GM12878 (cell line): ENCODE results near the gene CYB5RL. TPM values are rescaled to one million over a fixed set of nuclear protein-coding genes. Genes with fewer than 3 reads are reported as not detected.

Experiments used
- ATAC-seq: fragments of 200-7000 bp; cut with Tn5 transposase; 3 replicates; pipeline ENCODE4 v1.9.1; 2020; ENCODE audit warnings: mild to moderate bottlenecking, moderate library complexity
- BruUV-seq: library from RNA; stranded (reverse); fragments of 400-500 nt; replicated peaks from 2 replicates; lab custom pipeline; 2021; lab: Mats Ljungman, UMichigan
- CTCF ChIA-PET: fragments of 300-600 bp; sonication (Branson Sonifier 250); formaldehyde crosslinking; extraction: SDS; loops from one replicate; lab custom pipeline; 2021; ENCODE audit warnings: inconsistent platforms; lab: Yijun Ruan, JAX
- POLR2A ChIA-PET: fragments of 350-600 bp; formaldehyde crosslinking; extraction: SDS; loops from one replicate; lab custom pipeline; 2021; ENCODE audit warnings: inconsistent platforms; lab: Charles Lee
- RAD21 ChIA-PET: fragments of 300-600 bp; sonication (Branson Sonifier 250); formaldehyde crosslinking; loops from one replicate; lab custom pipeline; 2023; ENCODE audit warnings: antibody characterized with exemption; ENCODE audit not compliant: unreplicated experiment; lab: Charles Lee
- SMC1A ChIA-PET: fragments of 300-600 bp; sonication (Branson Sonifier 250); formaldehyde crosslinking; loops from one replicate; lab custom pipeline; 2023; ENCODE audit not compliant: unreplicated experiment, uncharacterized antibody; lab: Charles Lee
- DNase-seq: peaks from one replicate; pipeline ENCODE4 v3.0.0-alpha.2; 2011; ENCODE audit warnings: low read depth, low spot score
- FAIRE-seq: peaks from 3 replicates; lab custom pipeline; 2011; peaks lifted over from hg19 to GRCh38; lab: Jason Lieb, UNC
- H2AFZ ChIP-seq: 2 replicates; pipeline ENCODE4 v1.6.0; 2011; ENCODE audit warnings: low read depth, low read length, control low read depth; ENCODE audit not compliant: control insufficient read depth
- H3K27ac ChIP-seq: 2 replicates; pipeline ENCODE4 v1.5.1; 2011; ENCODE audit warnings: control low read depth; ENCODE audit not compliant: control insufficient read depth, insufficient read depth
- H3K27me3 ChIP-seq, 2 experiments: replicated peaks in 1 of 2; 2 replicates each; pipeline versions ENCODE4 v1.6.0 to v1.6.1; 2011; ENCODE audit warnings: low read length in 1 of 2; ENCODE audit not compliant: control insufficient read depth in 2 of 2, insufficient read depth in 2 of 2
- H3K36me3 ChIP-seq, 2 experiments: 2 replicates each; pipeline ENCODE4 v1.5.1; 2011; ENCODE audit warnings: low read length in 1 of 2; ENCODE audit not compliant: control insufficient read depth in 2 of 2, insufficient read depth in 2 of 2
- H3K4me1 ChIP-seq: 2 replicates; pipeline ENCODE4 v1.6.1; 2011; ENCODE audit warnings: mild to moderate bottlenecking, low read length, moderate library complexity, mixed read lengths; ENCODE audit not compliant: control insufficient read depth, insufficient read depth
- H3K4me2 ChIP-seq: 2 replicates; pipeline ENCODE4 v1.6.0; 2011; ENCODE audit warnings: control low read depth; ENCODE audit not compliant: control insufficient read depth, insufficient read depth
- H3K4me3 ChIP-seq: fragments of 200-600 bp; sonication (generic); 2 replicates; pipeline ENCODE4 v1.5.1; 2016
- H3K79me2 ChIP-seq: 2 replicates; pipeline ENCODE4 v1.6.0; 2011; ENCODE audit warnings: low read length; ENCODE audit not compliant: control insufficient read depth, insufficient read depth
- H3K9ac ChIP-seq: 2 replicates; pipeline ENCODE4 v1.8.0; 2011; ENCODE audit warnings: low read length, control low read depth, mixed read lengths; ENCODE audit not compliant: control insufficient read depth, insufficient read depth
- H3K9me3 ChIP-seq: replicated peaks from 3 replicates; pipeline ENCODE4 v1.5.1; 2011; ENCODE audit warnings: mild to moderate bottlenecking, low read length; ENCODE audit not compliant: control insufficient read depth, insufficient read depth
- H4K20me1 ChIP-seq: 2 replicates; pipeline ENCODE4 v1.6.0; 2011; ENCODE audit not compliant: control insufficient read depth, insufficient read depth
- DPF2 ChIP-seq: fragments of 450-650 bp; IDR thresholded peaks from 2 replicates; pipeline ENCODE4 v1.6.1; 2017; ENCODE audit warnings: mild to moderate bottlenecking
- E2F8 ChIP-seq: fragments of 450-650 bp; IDR thresholded peaks from 2 replicates; pipeline ENCODE4 v1.6.1; 2018; ENCODE audit warnings: mild to moderate bottlenecking, low read depth, moderate library complexity; ENCODE audit not compliant: partially characterized antibody
- EZH2 ChIP-seq: IDR thresholded peaks from 2 replicates; pipeline ENCODE4 v1.6.1; 2012; ENCODE audit warnings: low read depth, mild to moderate bottlenecking, control low read depth, inconsistent platforms, low read length, borderline replicate concordance; ENCODE audit not compliant: control insufficient read depth
- MXI1 ChIP-seq: fragments of 150-350 bp; IDR thresholded peaks from 2 replicates; pipeline ENCODE4 v1.6.1; 2011; ENCODE audit warnings: low read depth, mild to moderate bottlenecking, inconsistent platforms, low read length, improper control_type of control experiment
- NR2F1 ChIP-seq: fragments of 450-650 bp; conservative IDR thresholded peaks from 2 replicates; pipeline ENCODE4 v1.6.1; 2017; ENCODE audit warnings: mild to moderate bottlenecking
- PAX8 ChIP-seq: fragments of 450-650 bp; IDR thresholded peaks from 2 replicates; pipeline ENCODE4 v1.6.1; 2017; ENCODE audit warnings: mild to moderate bottlenecking, moderate library complexity
- SPI1 ChIP-seq: IDR thresholded peaks from 2 replicates; pipeline ENCODE4 v1.6.1; 2011; ENCODE audit warnings: low read depth, mild to moderate bottlenecking, low read length, moderate library complexity, borderline replicate concordance; ENCODE audit not compliant: insufficient read depth
- STAT1 ChIP-seq: fragments of 450-650 bp; conservative IDR thresholded peaks from 2 replicates; pipeline ENCODE4 v1.6.1; 2014; ENCODE audit warnings: antibody characterized with exemption, mild to moderate bottlenecking
- USF1 ChIP-seq: IDR thresholded peaks from 2 replicates; pipeline ENCODE4 v1.6.1; 2011; ENCODE audit warnings: borderline replicate concordance, low read depth, mild to moderate bottlenecking, moderate library complexity, mixed read lengths, low read length; ENCODE audit not compliant: insufficient read depth; ENCODE audit errors: extremely low read length
- WRNIP1 ChIP-seq: IDR thresholded peaks from 2 replicates; pipeline ENCODE4 v1.6.1; 2011; ENCODE audit warnings: low read depth, low read length, improper control_type of control experiment, borderline replicate concordance
- WGBS: methylation state at CpG from one replicate; pipeline ENCODE4 v1.1.6; 2016; ENCODE audit warnings: low lambda C conversion rate; ENCODE audit not compliant: insufficient replicate concordance, insufficient coverage; ENCODE audit errors: missing lambda C conversion rate; 5-methylcytosine and 5-hydroxymethylcytosine counted together
- in situ Hi-C: fragments of 300-500 bp; cut with MboI; formaldehyde crosslinking; loops from 9 replicates; pipeline ENCODE4 v1.14.3; 2018; ENCODE audit warnings: mixed read lengths
- intact Hi-C: fragments of 100-400 bp; cut with micrococcal nuclease; formaldehyde crosslinking; loops from one replicate; pipeline ENCODE4 v1.14.2; 2022; ENCODE audit not compliant: unreplicated experiment
- polyA plus RNA-seq, 11 experiments: library from polyadenylated mRNA; depleted of rRNA in 4 of 11; unstranded in 6 of 11; stranded (reverse) in 5 of 11; fragments of >200 nt; fragmentation: Nextera tagmentation in 4 of 11; fragmentation: Illumina TruSeq in 1 of 11; extraction: Ambion mirVana in 4 of 11; extraction: Trizol in 1 of 11; gene quantifications; 1 replicate in 1 of 11; 2 replicates in 10 of 11; pipeline versions ENCODE4 v1.2.1 to v1.2.3, GENCODE V29; 2011 to 2016; ENCODE audit warnings: inconsistent platforms in 2 of 11, missing spikeins in 2 of 11, low read depth in 1 of 11
- total RNA-seq, 4 experiments: library from RNA; depleted of rRNA in 3 of 4; stranded (reverse); fragments of >200 nt in 3 of 4; fragmentation: Illumina TruSeq in 1 of 4; extraction: Trizol in 1 of 4; gene quantifications; 2 replicates each; pipeline versions ENCODE4 v1.2.1 to v1.2.3, GENCODE V29; 2013 to 2021
- TF ChIP-seq, protein P1 (sequence below): IDR thresholded peaks from 2 replicates; pipeline ENCODE4 v1.6.1; 2012; ENCODE audit warnings: low read depth, low read length, improper control_type of control experiment

The CYB5RL gene
- total and polyA plus RNA-seq, 10 of the 15 experiments (the other 5 are each of a cell fraction or from before 2014, with no cell fraction given): 3.1 to 8.7 (median 7.2) TPM

DNA sequence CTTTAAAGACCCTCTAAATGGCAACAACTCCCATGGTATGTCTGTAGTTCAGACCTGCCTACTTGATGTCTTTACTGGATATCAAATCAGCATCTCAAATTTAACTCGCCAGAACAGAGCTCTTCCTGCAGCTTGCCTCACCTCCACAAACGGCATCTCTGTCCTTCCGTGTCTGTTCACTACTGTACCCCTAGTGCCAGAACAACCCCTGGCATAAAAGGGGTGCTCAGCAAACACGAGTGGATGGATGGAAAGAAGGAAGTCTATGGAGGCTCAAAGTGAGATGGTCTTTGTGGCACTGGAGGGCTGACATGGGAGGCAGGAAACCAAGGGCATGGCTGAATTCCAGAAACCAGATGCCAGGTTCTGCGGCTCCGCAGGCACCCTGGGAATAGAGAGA lies 22.9 kb upstream of the CYB5RL start:
- no peak for ATAC-seq
- ChIA-PET POLR2A (no interaction called here), SMC1A (no interaction called here), RAD21 (no interaction called here), CTCF (no interaction called here)
- Histone ChIP-seq H2AFZ (no peak overlapping the region), H3K79me2 (no peaks in the 10 kb centered on the region), H4K20me1 (no peaks in the 10 kb centered on the region), H3K9ac (no peak overlapping the region), H3K4me1 (no peaks in the 10 kb centered on the region), H3K4me2 (no peak overlapping the region), H3K27ac (no peak overlapping the region), H3K4me3 (no peak overlapping the region), H3K27me3 (no peaks in the 10 kb centered on the region), H3K9me3 (no peaks in the 10 kb centered on the region), H3K36me3 (peaks cover 6 to 8% of the 10 kb centered on the region in 2 experiments)
- intact Hi-C loops (no loop called here), in situ Hi-C loops (no loop called here)
- 82% methylated on average over 6 of the region's 6 CpGs for WGBS
- FAIRE-seq: no peak
- BruUV-seq: no TSS peak
- TF ChIP-seq DPF2 (no peak), NR2F1 (no peak), E2F8 (no peak), WRNIP1 (no peak), STAT1 (no peak), SPI1 (no peak), EZH2 (no peak), USF1 (no peak), PAX8 (no peak), MXI1 (no peak)
- TF ChIP-seq, protein P1, sequence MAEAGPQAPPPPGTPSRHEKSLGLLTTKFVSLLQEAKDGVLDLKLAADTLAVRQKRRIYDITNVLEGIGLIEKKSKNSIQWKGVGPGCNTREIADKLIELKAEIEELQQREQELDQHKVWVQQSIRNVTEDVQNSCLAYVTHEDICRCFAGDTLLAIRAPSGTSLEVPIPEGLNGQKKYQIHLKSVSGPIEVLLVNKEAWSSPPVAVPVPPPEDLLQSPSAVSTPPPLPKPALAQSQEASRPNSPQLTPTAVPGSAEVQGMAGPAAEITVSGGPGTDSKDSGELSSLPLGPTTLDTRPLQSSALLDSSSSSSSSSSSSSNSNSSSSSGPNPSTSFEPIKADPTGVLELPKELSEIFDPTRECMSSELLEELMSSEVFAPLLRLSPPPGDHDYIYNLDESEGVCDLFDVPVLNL: no peak
- no peak for DNase-seq
